ENCODE results near the gene RCL1. TPM values are rescaled to one million over a fixed set of nuclear protein-coding genes. Genes with fewer than 3 reads are reported as not detected.
A peak's percentile ranks its signal among the peaks of the same experiment; 100 is the strongest.

Gene RCL1
- total RNA-seq, 1 experiment from 2014 or later, result 34.4 TPM

GRCh38 chr9:4797854-4798150, 5.1 kb downstream of the RCL1 start:
- H3K9me3 Mint-ChIP-seq, result no peaks in the 10 kb centered on the region; a peak in 1 of 5 replicates
- Histone ChIP-seq H3K23ac (ENCODE audit: insufficient read length, low read depth, low read length) (no peak overlapping the region), H2AK5ac (ENCODE audit: insufficient read length, low read length) (no peak overlapping the region), H3K14ac (ENCODE audit: insufficient read depth, low read length) (no peak overlapping the region), H3K23me2 (ENCODE audit: insufficient read length, low read depth, low read length, poor library complexity, severe bottlenecking) (peaks cover 8% of the 10 kb centered on the region), H3K18ac (ENCODE audit: insufficient read length, low read depth, low read length) (no peak overlapping the region), H4K91ac (ENCODE audit: insufficient read length, low read depth, low read length) (no peak overlapping the region), H4K8ac (replicated peaks; ENCODE audit: insufficient read length, low read depth, low read length) (no peak overlapping the region), H4K5ac (ENCODE audit: insufficient read length, low read depth, low read length) (no peak overlapping the region), H2BK120ac (ENCODE audit: low read depth, low read length, poor library complexity, severe bottlenecking) (no peak overlapping the region), H3K56ac (ENCODE audit: insufficient read length, low read depth, low read length) (no peak overlapping the region), H2BK5ac (ENCODE audit: insufficient read length, low read length) (no peak overlapping the region), H2BK15ac (ENCODE audit: low read depth, low read length) (no peak overlapping the region), H3K27me3 (ENCODE audit: insufficient read depth, low read length) (no peaks in the 10 kb centered on the region), H2AFZ (ENCODE audit: low read length) (no peak overlapping the region), H3K9ac (ENCODE audit: extremely low read depth, insufficient read length, low read length) (no peak overlapping the region), H3K27ac (ENCODE audit: insufficient read length, low read depth, low read length) (no peak overlapping the region), H3K4ac (ENCODE audit: low read depth, low read length) (no peak overlapping the region), H2BK12ac (ENCODE audit: insufficient read length, low read depth, low read length) (no peak overlapping the region), H4K20me1 (ENCODE audit: control insufficient read depth, insufficient read depth, insufficient read length) (no peaks in the 10 kb centered on the region), H3K9me3 (ENCODE audit: control insufficient read depth, low read depth, low read length) (no peaks in the 10 kb centered on the region), H3K79me1 (ENCODE audit: insufficient read depth, low read depth, low read length, poor library complexity, severe bottlenecking) (peaks cover 4% of the 10 kb centered on the region), H3T11ph (ENCODE audit: low read length) (no peak overlapping the region), H2BK20ac (ENCODE audit: low read depth, low read length, poor library complexity, severe bottlenecking) (no peak overlapping the region), H3K4me2 (ENCODE audit: insufficient read depth, insufficient read length, low read length) (no peak overlapping the region), H3K79me2 (ENCODE audit: insufficient read depth, low read length) (peaks cover 63% of the 10 kb centered on the region; the same call in 1 of the 2 replicates), H3K4me1 (ENCODE audit: insufficient read depth, low read length) (peaks cover 14% of the 10 kb centered on the region; the same call in 1 of the 2 replicates)
- H3K27ac Mint-ChIP-seq, result peak overlapping the region in 2 of 3 experiments; percentile 7 to 76; a peak in 4 of 7 replicates
- H3K4me3 Mint-ChIP-seq, result no peak overlapping the region
- DNase-seq, result no peak
- H3K4me1 Mint-ChIP-seq, result peaks cover 31 to 33% of the 10 kb centered on the region in 2 experiments
- no CpG with 5 or more reads among the region's 4 CpGs for WGBS (ENCODE audit: extremely low coverage, insufficient read length, low lambda C conversion rate)
- H3K27me3 Mint-ChIP-seq (ENCODE audit: low read depth), result no peaks in the 10 kb centered on the region
- TF ChIP-seq, protein P1, sequence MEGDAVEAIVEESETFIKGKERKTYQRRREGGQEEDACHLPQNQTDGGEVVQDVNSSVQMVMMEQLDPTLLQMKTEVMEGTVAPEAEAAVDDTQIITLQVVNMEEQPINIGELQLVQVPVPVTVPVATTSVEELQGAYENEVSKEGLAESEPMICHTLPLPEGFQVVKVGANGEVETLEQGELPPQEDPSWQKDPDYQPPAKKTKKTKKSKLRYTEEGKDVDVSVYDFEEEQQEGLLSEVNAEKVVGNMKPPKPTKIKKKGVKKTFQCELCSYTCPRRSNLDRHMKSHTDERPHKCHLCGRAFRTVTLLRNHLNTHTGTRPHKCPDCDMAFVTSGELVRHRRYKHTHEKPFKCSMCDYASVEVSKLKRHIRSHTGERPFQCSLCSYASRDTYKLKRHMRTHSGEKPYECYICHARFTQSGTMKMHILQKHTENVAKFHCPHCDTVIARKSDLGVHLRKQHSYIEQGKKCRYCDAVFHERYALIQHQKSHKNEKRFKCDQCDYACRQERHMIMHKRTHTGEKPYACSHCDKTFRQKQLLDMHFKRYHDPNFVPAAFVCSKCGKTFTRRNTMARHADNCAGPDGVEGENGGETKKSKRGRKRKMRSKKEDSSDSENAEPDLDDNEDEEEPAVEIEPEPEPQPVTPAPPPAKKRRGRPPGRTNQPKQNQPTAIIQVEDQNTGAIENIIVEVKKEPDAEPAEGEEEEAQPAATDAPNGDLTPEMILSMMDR (conservative IDR thresholded peaks at IDR 0.05), result no peak
- peaks cover 4 to 5% (median 4%) of the 10 kb centered on the region in 3 experiments; a peak in 4 of 7 replicates for H3K36me3 Mint-ChIP-seq (ENCODE audit: insufficient read depth in 1 of 3, low read depth in 3 of 3)
